WI38 (cell line): ENCODE data around the gene ARL15.

Experiments
- H3K4me3 ChIP-seq: 2 replicates; pipeline ENCODE4 v1.5.1; 2011; ENCODE audit warnings: low read depth, mild to moderate bottlenecking, control low read depth, low read length
- CTCF ChIP-seq: IDR thresholded peaks from 2 replicates; pipeline ENCODE4 v1.5.1; 2012; ENCODE audit warnings: low read depth, mild to moderate bottlenecking, control low read depth, low read length

Gene ARL15

GRCh38 chr5:53891159-53891558 lies 419.2 kb downstream of the ARL15 start:
- H3K4me3 ChIP-seq, result no peak overlapping the region
- no peak for TF ChIP-seq CTCF

- TF ChIP-seq CTCF, result no peak
- no peak overlapping the region for H3K4me3 ChIP-seq
These were observed 419.9 kb downstream of the ARL15 start for GRCh38 chr5:53890490-53890889.

GRCh38 chr5:53884844-53885243 lies 425.5 kb downstream of the ARL15 start:
- TF ChIP-seq CTCF, result no peak

GRCh38 chr5:53884417-53884816 lies 426.0 kb downstream of the ARL15 start:
- H3K4me3 ChIP-seq, result no peak overlapping the region
- no peak for TF ChIP-seq CTCF

More at GRCh38 chr5:53884844-53885243, 425.5 kb downstream of the ARL15 start:
- H3K4me3 ChIP-seq, result no peak overlapping the region

GRCh38 chr5:53882676-53883031 lies 427.7 kb downstream of the ARL15 start:
- TF ChIP-seq CTCF, result no peak
- no peak overlapping the region for H3K4me3 ChIP-seq

- no peak overlapping the region for H3K4me3 ChIP-seq
- TF ChIP-seq CTCF, result no peak
These were observed 428.2 kb downstream of the ARL15 start for GRCh38 chr5:53882006-53882675.

GRCh38 chr5:53879708-53880323 lies 430.6 kb downstream of the ARL15 start:
- TF ChIP-seq CTCF, result no peak
- no peak overlapping the region for H3K4me3 ChIP-seq
